Choroid plexus epithelial cell (primary cell): Measurements from ENCODE around the gene KL.

ENCODE experiments used
- DNase-seq: peaks from one replicate; pipeline ENCODE4 v3.0.0-alpha.2; 2010; ENCODE audit warnings: low read depth
- H3K4me3 ChIP-seq: 2 replicates; pipeline ENCODE4 v1.5.1; 2011; ENCODE audit warnings: low read depth, mild to moderate bottlenecking, control low read depth, low read length, moderate library complexity
- CTCF ChIP-seq: conservative IDR thresholded peaks from 2 replicates; pipeline ENCODE4 v1.5.1; 2011; ENCODE audit warnings: low read depth, mild to moderate bottlenecking, control low read depth, inconsistent platforms, low read length, moderate library complexity

Gene KL

GRCh38 chr13:33101835-33102234, 85.6 kb downstream of the KL start:
- DNase-seq: peak; percentile 66
- TF ChIP-seq CTCF: no peak

DNA sequence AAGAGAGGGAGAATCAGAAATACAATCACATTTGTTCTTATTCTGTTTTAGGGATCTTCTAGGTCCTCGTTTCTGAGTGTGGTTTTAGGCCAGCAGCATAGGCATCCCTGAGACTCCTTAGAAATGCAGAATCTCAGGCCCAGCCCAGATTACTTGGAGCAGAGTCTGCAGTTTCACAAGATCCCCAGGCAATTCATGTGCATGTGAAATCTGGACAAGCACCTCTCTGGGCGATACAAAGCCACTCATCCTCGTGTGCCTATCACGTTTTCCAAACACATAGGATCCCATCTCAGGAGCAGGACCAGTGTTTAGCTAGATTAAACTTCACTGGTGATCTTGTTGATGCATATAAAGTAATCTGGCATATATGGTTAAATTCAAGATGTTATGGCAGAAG, 87.2 kb downstream of the KL start:
- DNase-seq: no peak
- no peak overlapping the region for H3K4me3 ChIP-seq
- TF ChIP-seq CTCF: no peak

More at GRCh38 chr13:33101835-33102234, 85.6 kb downstream of the KL start:
- no peak overlapping the region for H3K4me3 ChIP-seq

DNA sequence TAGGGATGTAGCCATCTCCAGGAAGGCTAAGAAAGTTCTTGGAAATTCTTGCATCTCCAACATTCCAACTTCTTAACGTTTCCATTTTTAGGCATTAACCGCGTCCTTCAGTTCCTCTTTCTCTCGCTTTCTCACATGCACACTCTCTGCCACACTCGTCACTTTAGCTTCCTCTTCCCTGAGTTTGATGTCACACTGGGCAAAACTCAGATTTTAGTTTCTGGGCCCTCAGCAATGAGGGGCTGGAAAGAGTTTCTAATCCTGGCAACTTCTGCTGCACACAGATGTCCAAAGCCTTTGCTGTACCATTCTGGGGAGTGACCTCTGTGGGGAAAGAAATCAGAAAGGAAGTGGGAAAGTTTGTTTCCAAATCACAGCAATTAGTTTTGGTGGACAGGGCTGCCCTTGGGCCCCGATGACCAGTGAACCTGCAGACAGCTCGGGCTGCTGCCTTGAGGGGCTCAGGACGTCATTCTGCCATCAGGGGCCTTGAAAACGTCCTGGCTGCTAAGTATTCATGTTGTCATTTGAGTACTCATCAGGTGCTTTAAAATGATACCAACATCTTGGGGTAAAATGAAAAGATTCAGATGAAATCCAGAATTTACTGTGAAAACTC, 89.3 kb downstream of the KL start:
- no peak for TF ChIP-seq CTCF
- DNase-seq: no peak
- H3K4me3 ChIP-seq: no peak overlapping the region

GRCh38 chr13:33106656-33107360, 90.6 kb downstream of the KL start:
- no peak for TF ChIP-seq CTCF
- no peak for DNase-seq
- H3K4me3 ChIP-seq: no peak overlapping the region

DNA sequence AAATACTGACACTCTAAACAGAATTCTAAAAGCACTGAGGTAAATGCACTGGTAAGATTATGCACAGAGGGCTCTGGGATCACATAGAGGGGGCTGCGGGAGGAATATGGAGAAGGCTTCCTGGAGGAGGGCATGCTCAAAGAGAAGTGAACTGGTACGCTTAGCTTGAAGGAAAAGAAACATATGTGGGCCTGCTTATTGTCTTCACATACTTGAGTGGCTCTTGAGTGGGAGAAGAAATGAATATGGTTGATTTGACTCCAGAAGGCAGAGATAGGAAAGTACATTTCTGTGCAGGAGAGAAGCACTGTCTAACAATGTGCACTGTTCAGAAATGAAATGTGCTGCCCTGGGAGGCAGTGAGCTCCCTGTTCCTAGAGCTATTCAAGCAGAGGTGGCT, 91.1 kb downstream of the KL start:
- TF ChIP-seq CTCF: no peak
- no peak overlapping the region for H3K4me3 ChIP-seq
- DNase-seq: no peak

GRCh38 chr13:33108620-33109019, 92.4 kb downstream of the KL start:
- no peak overlapping the region for H3K4me3 ChIP-seq
- no peak for DNase-seq
- no peak for TF ChIP-seq CTCF

DNA sequence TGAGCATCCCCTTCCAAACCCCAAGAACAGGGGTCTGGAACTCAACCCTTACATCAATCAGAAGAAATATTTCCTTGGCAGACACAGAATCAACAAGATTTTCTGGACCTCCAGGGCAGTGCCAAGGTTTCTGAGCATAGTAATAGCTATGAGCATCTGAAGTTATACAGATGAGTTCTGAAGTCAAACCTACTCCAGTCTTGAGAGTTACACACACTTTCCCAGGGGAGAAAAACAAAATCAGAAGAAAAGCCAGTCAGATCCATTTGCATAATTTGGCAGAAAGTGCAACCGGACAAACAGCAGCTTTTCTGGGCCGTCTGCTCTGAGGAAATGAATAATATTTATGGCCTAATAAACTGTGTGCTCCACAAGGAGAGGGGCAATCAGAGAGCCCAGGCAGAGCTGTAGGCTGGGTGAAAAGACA, 93.1 kb downstream of the KL start:
- no peak overlapping the region for H3K4me3 ChIP-seq
- no peak for DNase-seq

More for the DNA sequence above, 93.1 kb downstream of the KL start:
- no peak for TF ChIP-seq CTCF
